Tibial nerve (tissue), 4 donors: ENCODE data around the gene C12orf56. TPM values are rescaled to one million over a fixed set of nuclear protein-coding genes. Genes with fewer than 3 reads are reported as not detected.

Experiments used
- DNase-seq, 2 donors: peaks; one replicate each; pipeline ENCODE4 v3.0.0-alpha.2; 2019; ENCODE audit warnings: low spot score in 2 of 2
- H3K27ac ChIP-seq, 4 donors: fragments of 200-600 bp; sonication (generic) in 3 of 4; one replicate each; pipeline ENCODE4 v1.5.1; 2017 to 2019; ENCODE audit warnings: mild to moderate bottlenecking in 1 of 4
- H3K27me3 ChIP-seq, 2 donors: fragments of 200-600 bp; sonication (generic) in 1 of 2; one replicate each; pipeline versions ENCODE4 v1.5.1 to v1.6.0; 2017 to 2019
- H3K36me3 ChIP-seq, 3 donors: fragments of 200-600 bp; sonication (generic); one replicate each; pipeline ENCODE4 v1.5.1; 2018 to 2019
- H3K4me1 ChIP-seq, 4 donors: fragments of 200-600 bp; sonication (generic) in 3 of 4; one replicate each; pipeline ENCODE4 v1.5.1; 2017 to 2019
- H3K4me3 ChIP-seq, 4 donors: fragments of 200-600 bp; sonication (generic) in 3 of 4; one replicate each; pipeline ENCODE4 v1.5.1; 2017 to 2019; ENCODE audit warnings: mild to moderate bottlenecking in 1 of 4, moderate library complexity in 1 of 4
- H3K9me3 ChIP-seq, 4 donors: fragments of 200-600 bp; sonication (generic) in 3 of 4; one replicate each; pipeline ENCODE4 v1.5.1; 2017 to 2019
- CTCF ChIP-seq, 5 experiments: fragments of 200-600 bp in 3 of 5; fragments of 450-650 bp in 2 of 5; sonication (generic) in 3 of 5; IDR thresholded peaks; one replicate each; pipeline ENCODE4 v1.5.1; 2016 to 2019; ENCODE audit warnings: antibody characterized with exemption in 5 of 5, mild to moderate bottlenecking in 3 of 5, moderate library complexity in 2 of 5
- EP300 ChIP-seq, 2 donors: sonication (generic); formaldehyde crosslinking; IDR thresholded peaks; one replicate each; pipeline ENCODE4 v1.6.1; 2017; ENCODE audit warnings: antibody characterized with exemption in 2 of 2, mild to moderate bottlenecking in 1 of 2
- POLR2A ChIP-seq, 2 donors: fragments of 450-650 bp; IDR thresholded peaks; one replicate each; pipeline ENCODE4 v1.6.1; 2017; ENCODE audit warnings: antibody characterized with exemption in 2 of 2, mild to moderate bottlenecking in 2 of 2, moderate library complexity in 2 of 2
- WGBS, 2 donors: methylation state at CpG; one replicate each; pipeline ENCODE4 v1.1.5; 2018; 5-methylcytosine and 5-hydroxymethylcytosine counted together
- total RNA-seq, 4 donors: library from RNA; depleted of rRNA; stranded (reverse); fragments of >200 nt; gene quantifications; one replicate each; pipeline ENCODE4 v1.1.0, GENCODE V29; 2016

Gene C12orf56
- total RNA-seq, 4 donors from 2014 or later: 8.7 to 11.6 (median 9.7) TPM

DNA sequence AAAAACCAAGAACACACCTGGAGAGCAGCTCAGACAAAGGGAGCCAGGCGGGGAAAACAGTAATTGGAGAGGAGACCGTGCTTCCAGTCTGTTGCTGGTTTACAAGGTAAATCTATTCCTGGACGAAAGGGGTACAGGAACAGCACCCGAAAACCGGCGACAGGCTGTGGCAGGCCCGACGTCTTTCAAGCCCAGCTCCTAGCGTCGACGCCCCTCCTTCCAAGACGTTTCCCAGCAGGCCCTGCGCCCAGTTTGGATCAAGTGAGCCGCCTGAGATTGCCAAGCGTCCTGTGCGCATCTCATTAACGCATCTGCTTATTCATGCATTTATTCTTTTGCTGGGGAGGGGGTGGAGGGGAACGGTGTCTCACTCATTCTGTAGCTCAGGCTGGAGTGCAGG is 1.4 kb downstream of the C12orf56 start:
- Histone ChIP-seq H3K4me3 (no peak overlapping the region), H3K36me3 (no peaks in the 10 kb centered on the region), H3K4me1 (peaks cover 0 to 12% (median 0%) of the 10 kb centered on the region in 4 donors), H3K9me3 (no peaks in the 10 kb centered on the region), H3K27ac (no peak overlapping the region), H3K27me3 (peaks cover 0 to 24% of the 10 kb centered on the region in 2 donors)
- TF ChIP-seq POLR2A (IDR thresholded peaks at IDR 0.05) (no peak), CTCF (IDR thresholded peaks at IDR 0.05) (no peak), EP300 (IDR thresholded peaks at IDR 0.05) (no peak)
- 71 to 86% methylated on average over 18 of the region's 18 CpGs for WGBS, 2 donors
- no peak for DNase-seq

DNA sequence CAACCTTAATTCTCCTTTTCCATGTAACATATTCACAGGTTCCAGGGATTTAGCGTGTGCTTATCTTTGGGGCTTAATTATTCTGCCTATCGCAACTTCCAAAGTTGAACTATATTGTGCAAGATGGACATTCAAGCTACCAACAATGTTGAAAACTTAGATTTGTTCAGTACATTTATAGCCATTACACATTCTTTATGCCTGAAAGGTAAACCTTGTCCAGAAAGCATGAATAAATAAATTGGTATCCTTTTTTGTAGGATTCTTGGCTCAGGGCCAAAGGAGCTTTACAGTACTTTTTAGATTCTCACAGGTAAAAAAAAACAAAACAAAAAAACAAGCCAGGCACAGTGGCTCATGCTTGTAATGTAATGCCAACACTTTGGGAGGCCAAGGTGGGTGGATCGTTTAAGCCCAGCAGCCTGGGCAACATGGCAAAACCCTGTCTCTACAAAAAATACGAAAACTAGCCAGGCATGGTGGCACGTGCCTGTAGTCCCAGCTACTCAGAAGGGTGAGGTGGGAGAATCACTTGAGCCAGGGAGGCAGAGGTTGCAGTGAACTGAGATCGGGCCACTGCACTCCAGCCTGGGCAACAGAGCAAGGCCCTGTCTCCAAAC is 3.3 kb downstream of the C12orf56 start:
- H3K27ac ChIP-seq: no peak overlapping the region
- 84 to 92% methylated on average over 6 of the region's 6 CpGs for WGBS, 2 donors
- peaks cover 0 to 24% of the 10 kb centered on the region in 2 donors for H3K27me3 ChIP-seq
- peaks cover 0 to 12% (median 0%) of the 10 kb centered on the region in 4 donors for H3K4me1 ChIP-seq
- no peak for DNase-seq
- no peaks in the 10 kb centered on the region for H3K36me3 ChIP-seq
- H3K9me3 ChIP-seq: no peaks in the 10 kb centered on the region
- no peak overlapping the region for H3K4me3 ChIP-seq
- TF ChIP-seq POLR2A (IDR thresholded peaks at IDR 0.05): no peak
- no peak for TF ChIP-seq CTCF (IDR thresholded peaks at IDR 0.05)
- TF ChIP-seq EP300 (IDR thresholded peaks at IDR 0.05): no peak

DNA sequence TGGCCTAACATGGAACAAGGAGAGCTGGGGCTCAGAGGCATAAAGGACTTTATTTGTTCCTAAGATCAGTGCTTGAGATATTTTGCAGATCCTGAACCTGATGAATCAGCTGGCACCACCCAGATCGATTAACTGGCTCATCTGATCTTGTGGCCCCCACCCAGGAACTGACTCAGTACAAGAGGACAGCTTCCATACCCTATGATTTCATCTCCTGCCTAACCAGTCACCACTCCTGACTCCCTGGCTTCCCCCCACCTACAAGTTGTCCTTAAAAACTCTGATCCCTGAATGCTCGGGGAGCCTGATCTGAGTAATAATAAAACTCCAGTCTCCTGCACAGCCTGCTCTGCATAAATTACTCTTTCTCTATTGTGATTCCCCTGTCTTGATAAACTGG is 5.1 kb downstream of the C12orf56 start:
- Histone ChIP-seq H3K4me1 (peaks cover 0 to 6% (median 0%) of the 10 kb centered on the region in 4 donors), H3K27ac (no peak overlapping the region), H3K4me3 (no peak overlapping the region), H3K9me3 (peaks cover 0 to 9% (median 0%) of the 10 kb centered on the region in 4 donors), H3K27me3 (peaks cover 0 to 14% of the 10 kb centered on the region in 2 donors), H3K36me3 (no peaks in the 10 kb centered on the region)
- TF ChIP-seq EP300 (IDR thresholded peaks at IDR 0.05): no peak
- no peak for TF ChIP-seq CTCF (IDR thresholded peaks at IDR 0.05)
- DNase-seq: no peak
- WGBS, 2 donors: 72 to 73% methylated on average over 2 of the region's 2 CpGs

DNA sequence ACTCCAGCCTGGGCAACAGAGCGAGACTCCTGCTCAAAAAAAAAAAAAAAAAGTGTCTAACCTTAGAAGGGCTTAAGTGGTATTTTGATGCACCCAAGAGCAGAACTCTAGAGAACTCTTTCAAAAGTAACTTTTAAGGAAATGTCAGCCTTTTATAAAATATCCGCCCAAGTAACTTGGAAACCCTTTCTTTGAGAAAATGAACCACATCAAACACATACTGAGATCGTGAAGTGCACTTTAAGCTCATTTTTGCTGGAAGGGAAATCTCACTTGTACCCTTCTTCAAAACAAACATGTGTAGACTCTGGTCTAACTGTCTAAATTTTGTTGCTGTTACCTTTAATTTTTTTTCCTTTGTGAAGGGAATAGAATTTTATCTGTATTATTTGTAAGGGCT is 5.5 kb downstream of the C12orf56 start:
- Histone ChIP-seq H3K36me3 (no peaks in the 10 kb centered on the region), H3K27me3 (peaks cover 0 to 10% of the 10 kb centered on the region in 2 donors), H3K9me3 (peaks cover 0 to 13% (median 0%) of the 10 kb centered on the region in 4 donors), H3K4me1 (peaks cover 0 to 2% (median 0%) of the 10 kb centered on the region in 4 donors), H3K27ac (no peak overlapping the region), H3K4me3 (no peak overlapping the region)
- WGBS, 2 donors: 92 to 93% methylated on average over 3 of the region's 3 CpGs
- no peak for DNase-seq
- no peak for TF ChIP-seq CTCF (IDR thresholded peaks at IDR 0.05)
- TF ChIP-seq EP300 (IDR thresholded peaks at IDR 0.05): no peak
- TF ChIP-seq POLR2A (IDR thresholded peaks at IDR 0.05): no peak

GRCh38 chr12:64383675-64384074 is 6.9 kb downstream of the C12orf56 start:
- no peak for TF ChIP-seq CTCF (IDR thresholded peaks at IDR 0.05)
- no peak for TF ChIP-seq POLR2A (IDR thresholded peaks at IDR 0.05)
- TF ChIP-seq EP300 (IDR thresholded peaks at IDR 0.05): no peak
- DNase-seq: no peak
- H3K36me3 ChIP-seq: no peaks in the 10 kb centered on the region
- H3K4me1 ChIP-seq: no peaks in the 10 kb centered on the region
- 58 to 66% methylated on average over 1 of the region's 1 CpG for WGBS, 2 donors
- H3K27me3 ChIP-seq: no peaks in the 10 kb centered on the region
- H3K9me3 ChIP-seq: peaks cover 0 to 13% (median 0%) of the 10 kb centered on the region in 4 donors
- no peak overlapping the region for H3K27ac ChIP-seq
- H3K4me3 ChIP-seq: no peak overlapping the region
